Uterus (tissue), 4 donors: ENCODE results near the gene ARHGEF2. TPM values are rescaled to one million over a fixed set of nuclear protein-coding genes. Genes with fewer than 3 reads are reported as not detected.
A peak's percentile ranks its signal among the peaks of the same experiment; 100 is the strongest.

Experiments
- DNase-seq, 2 donors: peaks; one replicate each; pipeline ENCODE4 v3.0.0-alpha.2; 2019 to 2020
- H3K27ac ChIP-seq, 2 donors: fragments of 200-600 bp; sonication (generic); 1 replicate in 1 of 2; 2 replicates in 1 of 2; pipeline ENCODE4 v1.5.1; 2016 to 2018
- H3K27me3 ChIP-seq, 2 donors: fragments of 200-600 bp; sonication (generic); one replicate each; pipeline ENCODE4 v1.5.1; 2018 to 2019; ENCODE audit warnings: control low read depth in 1 of 2
- H3K36me3 ChIP-seq, 2 donors: fragments of 200-600 bp; sonication (generic); one replicate each; pipeline ENCODE4 v1.5.1; 2019; ENCODE audit warnings: control low read depth in 1 of 2
- H3K4me1 ChIP-seq, 2 donors: fragments of 200-600 bp; sonication (generic); one replicate each; pipeline ENCODE4 v1.5.1; 2018 to 2019; ENCODE audit warnings: control low read depth in 1 of 2
- H3K4me3 ChIP-seq, 2 donors: fragments of 200-600 bp; sonication (generic); 1 replicate in 1 of 2; 2 replicates in 1 of 2; pipeline ENCODE4 v1.5.1; 2018 to 2019; ENCODE audit warnings: mild to moderate bottlenecking in 1 of 2
- H3K9me3 ChIP-seq, 2 donors: fragments of 200-600 bp; sonication (generic); one replicate each; pipeline ENCODE4 v1.5.1; 2019; ENCODE audit warnings: control low read depth in 1 of 2
- POLR2A ChIP-seq, 2 donors: fragments of 450-650 bp; IDR thresholded peaks; one replicate each; pipeline ENCODE4 v1.6.1; 2016; ENCODE audit warnings: antibody characterized with exemption in 2 of 2, mild to moderate bottlenecking in 1 of 2, moderate library complexity in 1 of 2
- intact Hi-C: fragments of 100-400 bp; cut with DNase I; formaldehyde crosslinking; loops from one replicate; pipeline ENCODE4 v1.15.1; 2023; ENCODE audit warnings: low total_unique reads
- total RNA-seq, 4 donors: library from RNA; depleted of rRNA in 3 of 4; stranded (reverse); fragments of >200 nt in 3 of 4; gene quantifications; one replicate each; pipeline versions ENCODE4 v1.1.0 to v1.2.4, GENCODE V29; 2014 to 2023
- TF ChIP-seq, protein P1 (sequence below), 4 experiments: fragments of 200-600 bp in 2 of 4; fragments of 450-650 bp in 2 of 4; sonication (generic) in 2 of 4; IDR thresholded peaks; one replicate each; pipeline ENCODE4 v1.5.1; 2016 to 2019; ENCODE audit warnings: antibody characterized with exemption in 4 of 4, mild to moderate bottlenecking in 2 of 4, moderate library complexity in 1 of 4
- donor health status: DM: yes; HTN: yes; CAD: no.

ARHGEF2 gene
- total RNA-seq, 4 donors from 2014 or later: 59.4 to 178 (median 72.8) TPM

DNA sequence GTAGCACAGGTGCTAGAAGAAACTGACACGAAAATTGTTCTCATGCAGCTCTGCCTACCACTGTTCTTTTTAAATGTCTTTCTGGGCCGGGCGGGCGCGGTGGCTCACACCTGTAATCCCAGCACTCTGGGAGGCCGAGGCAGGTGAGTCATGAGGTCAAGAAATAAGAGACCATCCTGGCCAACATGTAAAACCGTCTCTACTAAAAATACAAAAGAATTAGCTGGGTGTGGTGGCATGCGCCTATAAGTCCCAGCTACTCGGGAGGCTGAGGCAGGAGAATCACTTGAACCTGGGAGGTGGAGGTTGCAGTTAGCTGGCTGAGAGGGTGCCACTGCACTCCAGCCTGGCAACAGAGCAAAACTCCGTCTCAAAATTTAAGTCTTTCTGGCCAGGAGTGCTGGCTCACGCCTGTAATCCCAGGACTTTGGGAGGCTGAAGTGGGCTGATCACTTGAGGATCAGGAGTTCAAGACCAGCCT, 66.3 kb downstream of the ARHGEF2 start:
- no peaks in the 10 kb centered on the region for H3K9me3 ChIP-seq
- H3K36me3 ChIP-seq: no peaks in the 10 kb centered on the region
- TF ChIP-seq POLR2A (IDR thresholded peaks at IDR 0.05): no peak
- TF ChIP-seq, protein P1, sequence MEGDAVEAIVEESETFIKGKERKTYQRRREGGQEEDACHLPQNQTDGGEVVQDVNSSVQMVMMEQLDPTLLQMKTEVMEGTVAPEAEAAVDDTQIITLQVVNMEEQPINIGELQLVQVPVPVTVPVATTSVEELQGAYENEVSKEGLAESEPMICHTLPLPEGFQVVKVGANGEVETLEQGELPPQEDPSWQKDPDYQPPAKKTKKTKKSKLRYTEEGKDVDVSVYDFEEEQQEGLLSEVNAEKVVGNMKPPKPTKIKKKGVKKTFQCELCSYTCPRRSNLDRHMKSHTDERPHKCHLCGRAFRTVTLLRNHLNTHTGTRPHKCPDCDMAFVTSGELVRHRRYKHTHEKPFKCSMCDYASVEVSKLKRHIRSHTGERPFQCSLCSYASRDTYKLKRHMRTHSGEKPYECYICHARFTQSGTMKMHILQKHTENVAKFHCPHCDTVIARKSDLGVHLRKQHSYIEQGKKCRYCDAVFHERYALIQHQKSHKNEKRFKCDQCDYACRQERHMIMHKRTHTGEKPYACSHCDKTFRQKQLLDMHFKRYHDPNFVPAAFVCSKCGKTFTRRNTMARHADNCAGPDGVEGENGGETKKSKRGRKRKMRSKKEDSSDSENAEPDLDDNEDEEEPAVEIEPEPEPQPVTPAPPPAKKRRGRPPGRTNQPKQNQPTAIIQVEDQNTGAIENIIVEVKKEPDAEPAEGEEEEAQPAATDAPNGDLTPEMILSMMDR (IDR thresholded peaks at IDR 0.05): no peak
- H3K27ac ChIP-seq: peak overlapping the region; percentile 95 to 97
- intact Hi-C loops: no loop called here
- H3K4me3 ChIP-seq: no peak overlapping the region
- H3K4me1 ChIP-seq: no peaks in the 10 kb centered on the region
- no peaks in the 10 kb centered on the region for H3K27me3 ChIP-seq
- DNase-seq: no peak

DNA sequence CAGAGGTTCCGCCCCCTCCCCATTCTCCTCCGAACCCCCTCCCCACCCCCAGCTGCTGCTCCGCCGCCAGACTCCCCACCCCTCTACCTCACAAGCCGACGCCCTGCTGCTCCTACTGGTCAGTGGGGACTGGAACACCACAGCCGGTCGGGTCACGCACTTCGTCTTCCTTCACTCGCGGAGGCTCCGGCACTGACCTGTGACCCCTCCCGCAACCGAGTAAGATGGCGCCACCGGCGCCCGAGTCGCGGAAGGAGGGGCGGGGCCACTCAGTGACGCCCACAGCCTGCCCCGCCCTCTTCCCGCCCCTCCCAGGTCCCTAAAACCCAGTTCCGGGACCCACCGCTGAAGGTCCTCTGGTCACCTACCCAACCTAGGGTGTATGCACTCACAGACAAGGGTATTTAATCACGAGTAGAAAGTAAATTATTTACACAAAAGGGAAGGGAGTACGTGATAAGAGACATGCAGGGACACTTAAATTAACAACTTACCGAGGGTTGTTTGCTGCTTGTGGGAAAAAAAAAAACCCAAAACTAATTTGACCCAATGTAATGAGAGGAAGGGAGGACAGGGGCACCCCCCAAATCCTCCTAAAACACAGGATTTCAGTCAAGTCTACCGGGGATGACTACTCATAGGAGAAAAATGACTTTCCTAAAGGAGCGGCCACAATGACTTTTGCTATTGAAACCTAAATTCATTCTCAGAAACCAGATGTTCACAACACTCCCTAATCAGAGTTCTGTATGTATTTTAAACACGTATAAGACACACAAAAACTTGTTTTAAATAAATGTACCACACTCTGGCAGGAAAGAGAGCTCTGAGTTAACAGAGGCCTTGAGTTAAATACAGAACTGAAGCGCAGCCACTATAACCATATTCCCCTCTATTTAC, 66.9 kb downstream of the ARHGEF2 start, which contains the start of gene RIT1:
RIT1 (minus strand) TSS at position 194 of the 900 bp plus-strand sequence. CDS start 588 bp downstream, outside the sequence.
- no peaks in the 10 kb centered on the region for H3K4me1 ChIP-seq
- H3K27me3 ChIP-seq: no peaks in the 10 kb centered on the region
- peak; percentile 84 for DNase-seq
- TF ChIP-seq, protein P1 (IDR thresholded peaks at IDR 0.05): peak in 2 of 4 experiments; percentile 13 to 45
- peak; percentile 63 to 64 for TF ChIP-seq POLR2A (IDR thresholded peaks at IDR 0.05)
- H3K9me3 ChIP-seq: no peaks in the 10 kb centered on the region
- intact Hi-C loops: no loop called here
- peak within 1 kb of the TSS; percentile 95 to 97 for H3K27ac ChIP-seq
- no peaks in the 10 kb centered on the region for H3K36me3 ChIP-seq
- peak within 1 kb of the TSS; percentile 84 to 91 for H3K4me3 ChIP-seq

DNA sequence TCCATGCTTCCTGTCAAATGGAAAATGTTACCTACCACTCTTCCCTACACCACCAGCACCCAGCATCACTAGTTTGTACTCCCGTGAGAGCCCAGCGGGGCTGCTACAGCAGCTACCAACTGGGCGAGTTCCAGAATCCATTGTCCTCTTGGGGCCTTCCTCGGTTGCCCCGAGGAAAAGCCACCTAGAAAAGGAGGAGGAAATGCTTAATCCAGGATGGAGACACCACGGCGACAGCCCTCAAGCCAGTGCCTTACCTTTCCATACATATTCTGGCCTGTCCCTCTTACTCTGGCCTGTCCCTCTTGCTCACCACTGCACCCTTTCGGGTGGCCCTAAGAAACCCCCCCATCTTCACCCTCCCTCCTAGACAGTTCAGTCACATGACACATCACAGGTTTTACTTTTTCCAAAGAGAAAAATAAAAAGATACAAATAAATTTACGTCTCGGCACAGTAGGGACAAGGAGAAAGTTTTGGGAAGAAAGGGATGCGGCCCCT, 67.7 kb downstream of the ARHGEF2 start:
- H3K9me3 ChIP-seq: no peaks in the 10 kb centered on the region
- TF ChIP-seq, protein P1 (IDR thresholded peaks at IDR 0.05): no peak
- no peak for TF ChIP-seq POLR2A (IDR thresholded peaks at IDR 0.05)
- H3K27ac ChIP-seq: peak overlapping the region; percentile 95 to 97
- H3K4me1 ChIP-seq: no peaks in the 10 kb centered on the region
- peak overlapping the region; percentile 84 to 91 for H3K4me3 ChIP-seq
- no peaks in the 10 kb centered on the region for H3K36me3 ChIP-seq
- peak in 1 of 2 donors; percentile 29 for DNase-seq
- H3K27me3 ChIP-seq: no peaks in the 10 kb centered on the region
- intact Hi-C loops: no loop called here

DNA sequence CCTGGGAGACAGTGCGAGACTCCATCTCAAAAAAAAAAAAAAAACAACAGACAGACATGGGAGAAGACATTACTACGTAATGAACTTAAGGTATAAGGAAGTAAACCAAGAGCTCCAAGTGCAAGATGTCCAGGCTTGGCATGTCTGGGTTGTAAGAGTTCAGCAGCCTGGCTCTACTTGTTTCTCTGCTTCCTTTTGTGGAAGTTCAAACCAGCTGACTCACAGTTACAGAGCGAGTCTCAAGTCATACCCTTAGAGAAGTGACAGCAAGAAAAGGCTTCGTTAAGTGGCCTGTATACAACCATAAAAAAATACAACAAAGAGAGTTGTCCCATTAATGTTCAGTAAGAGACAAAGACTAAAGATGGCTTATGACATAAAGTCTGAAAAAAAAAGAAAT, 68.5 kb downstream of the ARHGEF2 start:
- no peaks in the 10 kb centered on the region for H3K9me3 ChIP-seq
- no peaks in the 10 kb centered on the region for H3K36me3 ChIP-seq
- H3K4me3 ChIP-seq: peak overlapping the region in 1 of 2 donors; percentile 91
- H3K4me1 ChIP-seq: no peaks in the 10 kb centered on the region
- peak overlapping the region; percentile 95 to 97 for H3K27ac ChIP-seq
- intact Hi-C loops: no loop called here
- no peak for TF ChIP-seq POLR2A (IDR thresholded peaks at IDR 0.05)
- TF ChIP-seq, protein P1 (IDR thresholded peaks at IDR 0.05): no peak
- H3K27me3 ChIP-seq: no peaks in the 10 kb centered on the region
- no peak for DNase-seq

DNA sequence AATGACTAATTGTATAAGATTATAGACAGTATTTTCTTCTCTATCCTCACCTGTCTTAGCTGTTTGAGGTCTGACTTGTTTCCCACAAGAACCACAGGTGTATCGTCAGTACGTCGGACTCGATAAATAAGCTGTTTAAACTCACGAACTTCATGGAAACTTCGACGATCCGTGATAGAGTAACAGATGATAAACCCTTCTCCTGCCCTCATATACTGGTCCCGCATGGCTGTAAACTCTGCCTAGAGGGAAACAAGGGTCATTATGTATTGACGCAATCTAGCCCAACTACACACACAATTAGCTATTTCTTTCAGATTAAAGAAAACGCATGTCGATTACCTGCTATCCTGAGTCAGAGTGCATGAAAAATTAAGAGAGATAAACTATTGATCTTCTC, 74.1 kb downstream of the ARHGEF2 start:
- Histone ChIP-seq H3K4me1 (no peaks in the 10 kb centered on the region), H3K4me3 (no peak overlapping the region), H3K9me3 (no peaks in the 10 kb centered on the region), H3K27ac (no peak overlapping the region), H3K36me3 (no peaks in the 10 kb centered on the region), H3K27me3 (no peaks in the 10 kb centered on the region)
- DNase-seq: no peak
- intact Hi-C loops: no loop called here
- no peak for TF ChIP-seq POLR2A (IDR thresholded peaks at IDR 0.05)
- TF ChIP-seq, protein P1 (IDR thresholded peaks at IDR 0.05): no peak
